GM19395 (cell line): ENCODE results near the gene MIEF2.

Experiments
- ATAC-seq: cut with Tn5 transposase; IDR thresholded peaks from one replicate; pipeline ENCODE4 v1.9.1; 2021; ENCODE audit warnings: mild to moderate bottlenecking, moderate library complexity; ENCODE audit not compliant: unreplicated experiment

MIEF2 gene

DNA sequence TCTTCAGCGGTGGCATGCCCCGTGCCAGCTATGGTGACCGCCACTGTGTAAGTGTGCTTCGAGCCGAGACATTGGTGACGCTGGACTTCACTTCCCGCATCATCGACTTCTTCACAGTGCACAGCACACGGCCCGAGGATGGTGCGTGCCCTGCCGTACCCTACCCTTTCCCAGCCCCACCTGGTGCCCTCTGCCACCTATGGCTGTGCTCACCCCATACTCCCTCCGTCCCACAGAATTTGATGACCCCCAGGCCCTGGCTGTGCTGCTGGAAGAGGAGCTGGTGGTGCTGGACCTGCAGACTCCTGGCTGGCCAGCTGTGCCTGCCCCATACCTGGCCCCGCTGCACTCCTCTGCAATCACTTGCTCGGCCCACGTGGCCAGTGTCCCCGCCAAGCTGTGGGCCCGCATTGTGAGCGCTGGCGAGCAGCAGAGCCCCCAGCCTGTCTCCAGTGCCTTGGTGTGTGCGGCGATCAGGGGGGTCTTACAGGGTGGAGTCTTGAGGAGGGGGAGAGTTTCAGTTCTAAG is 25.5 kb upstream of the MIEF2 start:
- ATAC-seq, result no peak

DNA sequence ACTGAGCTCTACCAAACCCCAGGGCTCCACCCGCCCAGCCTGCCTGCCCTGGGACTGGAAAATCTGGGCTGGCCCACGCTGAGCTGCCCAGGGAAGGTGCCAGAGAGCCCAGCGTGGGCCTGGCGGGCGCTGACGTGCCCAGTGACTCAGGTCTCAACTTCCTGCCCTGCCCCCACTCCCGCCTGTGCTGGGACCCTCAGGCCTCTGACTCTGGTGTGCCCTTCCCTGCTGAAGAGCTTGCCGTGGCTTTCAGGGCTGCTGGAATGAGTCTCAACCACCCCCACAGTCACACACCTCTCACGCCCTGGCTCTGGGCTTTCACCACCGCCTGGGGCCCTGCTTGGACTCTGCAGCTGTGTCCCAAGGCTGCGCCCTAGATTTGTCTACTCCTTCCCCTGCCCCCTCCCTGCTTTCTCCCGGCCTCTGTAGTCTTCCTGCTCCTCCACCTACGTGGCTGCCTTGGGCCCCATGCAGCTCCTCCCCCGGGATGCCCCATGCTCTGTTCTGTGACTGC is 24.7 kb upstream of the MIEF2 start:
- no peak for ATAC-seq

DNA sequence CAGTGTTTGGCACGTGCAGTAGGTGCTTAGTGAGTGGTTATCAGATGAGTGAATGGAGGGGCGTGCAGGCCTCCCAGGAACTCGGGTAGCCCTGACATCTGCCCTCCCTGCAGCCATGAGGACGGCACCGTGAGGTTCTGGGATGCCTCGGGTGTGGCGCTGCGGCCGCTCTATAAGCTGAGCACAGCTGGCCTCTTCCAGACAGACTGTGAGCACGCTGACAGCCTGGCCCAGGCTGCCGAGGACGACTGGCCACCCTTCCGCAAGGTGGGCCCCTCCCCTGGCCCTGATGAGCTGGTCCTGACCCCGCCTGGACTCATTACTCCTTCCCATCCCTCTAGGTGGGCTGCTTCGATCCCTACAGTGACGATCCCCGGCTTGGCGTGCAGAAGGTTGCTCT is 24.0 kb upstream of the MIEF2 start:
- no peak for ATAC-seq

DNA sequence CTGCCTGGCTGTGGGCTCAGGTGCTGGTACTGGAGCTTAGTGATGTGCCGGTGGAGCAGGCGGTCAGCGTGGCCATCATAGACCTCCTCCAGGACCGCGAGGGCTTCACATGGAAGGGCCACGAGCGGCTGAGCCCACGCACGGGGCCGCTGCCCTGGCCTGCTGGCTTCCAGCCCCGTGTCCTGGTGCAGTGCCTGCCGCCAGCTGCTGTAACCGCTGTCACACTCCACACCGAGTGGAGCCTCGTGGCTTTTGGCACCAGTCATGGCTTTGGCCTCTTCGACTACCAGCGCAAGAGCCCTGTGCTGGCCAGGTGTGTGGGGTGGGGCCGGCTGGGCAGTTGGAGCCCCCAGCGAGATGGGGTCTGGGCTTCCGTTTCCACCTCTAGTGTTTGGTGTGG is 23.0 kb upstream of the MIEF2 start:
- ATAC-seq, result no peak

DNA sequence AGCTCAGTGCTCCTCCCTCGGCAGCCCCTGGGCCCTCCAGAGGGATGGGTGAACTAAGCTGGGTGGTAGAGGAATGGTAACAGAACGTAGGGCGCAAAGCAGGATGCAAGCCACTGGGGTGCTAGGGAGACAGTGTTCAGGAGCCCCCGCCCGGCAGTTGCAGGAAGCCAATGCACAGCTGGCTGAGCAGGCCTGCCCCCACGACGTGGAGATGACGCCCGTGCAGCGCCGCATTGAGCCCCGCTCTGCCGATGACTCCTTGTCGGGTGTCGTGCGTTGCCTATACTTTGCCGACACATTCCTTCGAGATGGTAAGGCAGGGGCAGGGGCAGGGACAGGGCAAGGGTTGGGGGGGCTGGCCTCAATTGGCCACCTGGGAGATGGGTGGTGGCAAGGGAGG is 22.2 kb upstream of the MIEF2 start:
- no peak for ATAC-seq

DNA sequence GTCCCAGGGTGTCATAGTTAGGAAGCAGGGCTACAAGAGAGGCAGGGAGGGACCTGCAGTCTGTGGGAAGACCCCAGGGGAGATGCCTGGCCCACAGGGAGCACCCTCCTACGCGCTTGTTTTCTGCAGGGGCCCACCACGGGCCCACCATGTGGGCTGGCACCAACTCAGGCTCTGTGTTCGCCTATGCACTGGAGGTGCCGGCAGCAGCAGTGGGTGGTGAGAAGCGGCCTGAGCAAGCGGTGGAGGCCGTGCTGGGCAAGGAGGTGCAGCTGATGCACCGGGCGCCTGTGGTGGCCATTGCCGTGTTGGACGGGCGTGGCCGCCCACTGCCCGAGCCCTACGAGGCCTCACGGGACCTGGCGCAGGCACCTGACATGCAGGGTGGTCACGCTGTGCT is 20.0 kb upstream of the MIEF2 start:
- ATAC-seq, result no peak

DNA sequence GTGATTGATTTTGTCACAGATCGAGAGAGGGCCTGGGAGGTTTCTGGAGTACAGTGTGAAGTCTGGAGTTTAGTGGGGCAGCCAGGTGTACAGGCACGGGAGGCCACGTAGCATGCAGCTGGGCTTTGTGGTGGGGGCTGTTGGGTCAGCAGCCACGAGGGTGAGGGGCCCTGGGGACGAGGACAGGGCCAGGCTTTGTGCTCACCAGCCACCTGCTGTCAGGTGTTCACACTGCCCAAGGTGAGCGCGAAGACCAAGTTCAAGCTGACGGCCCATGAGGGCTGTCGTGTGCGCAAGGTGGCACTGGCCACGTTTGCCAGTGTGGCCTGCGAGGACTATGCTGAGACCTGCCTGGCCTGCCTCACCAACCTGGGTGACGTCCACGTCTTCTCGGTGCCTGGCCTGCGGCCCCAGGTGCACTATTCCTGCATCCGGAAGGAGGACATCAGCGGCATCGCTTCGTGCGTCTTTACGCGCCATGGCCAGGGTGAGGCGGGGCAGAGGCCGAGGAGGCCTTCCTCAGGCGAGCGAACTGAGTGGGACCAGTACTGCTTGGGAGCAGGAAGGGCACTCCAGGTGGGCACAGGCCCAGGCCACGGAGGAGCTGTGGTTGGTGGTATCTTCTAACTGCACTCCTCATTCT is 19.1 kb upstream of the MIEF2 start:
- ATAC-seq, result no peak

DNA sequence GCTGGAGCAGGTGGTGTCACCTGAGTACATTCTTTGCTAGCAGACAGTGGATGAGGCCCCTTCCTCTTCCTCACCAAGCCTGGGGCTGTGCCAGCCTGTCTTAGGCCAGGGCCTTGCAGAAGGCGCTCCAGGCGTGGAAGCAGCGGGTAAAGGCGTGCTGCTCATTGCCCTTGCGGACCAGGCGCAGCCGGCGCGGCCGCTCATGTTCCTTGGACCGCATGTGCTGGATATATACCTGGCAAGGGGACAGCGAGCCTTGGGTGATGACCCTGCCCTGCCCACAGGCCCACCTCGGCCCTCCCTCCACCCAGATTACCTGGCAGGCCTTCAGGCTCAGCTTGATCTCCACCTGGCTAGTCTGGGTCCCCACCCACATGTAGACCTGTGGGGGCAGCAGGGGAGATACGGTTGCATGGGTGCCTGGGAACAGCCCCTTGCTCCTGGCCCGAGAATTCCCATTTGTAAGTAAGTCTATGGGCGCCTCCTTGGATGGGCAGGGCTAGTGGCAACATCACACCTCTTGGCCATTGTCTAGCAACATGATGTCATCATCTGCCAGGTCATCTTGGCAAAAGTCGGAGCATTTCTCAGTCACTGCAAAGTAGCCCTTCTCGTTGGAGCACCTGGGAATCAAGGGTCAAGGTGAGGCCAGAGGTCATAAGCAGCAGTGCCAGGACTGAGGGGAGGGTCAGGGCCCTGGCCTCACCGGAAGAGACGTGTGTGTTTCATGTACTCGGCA is 15.3 kb upstream of the MIEF2 start:
- no peak for ATAC-seq

DNA sequence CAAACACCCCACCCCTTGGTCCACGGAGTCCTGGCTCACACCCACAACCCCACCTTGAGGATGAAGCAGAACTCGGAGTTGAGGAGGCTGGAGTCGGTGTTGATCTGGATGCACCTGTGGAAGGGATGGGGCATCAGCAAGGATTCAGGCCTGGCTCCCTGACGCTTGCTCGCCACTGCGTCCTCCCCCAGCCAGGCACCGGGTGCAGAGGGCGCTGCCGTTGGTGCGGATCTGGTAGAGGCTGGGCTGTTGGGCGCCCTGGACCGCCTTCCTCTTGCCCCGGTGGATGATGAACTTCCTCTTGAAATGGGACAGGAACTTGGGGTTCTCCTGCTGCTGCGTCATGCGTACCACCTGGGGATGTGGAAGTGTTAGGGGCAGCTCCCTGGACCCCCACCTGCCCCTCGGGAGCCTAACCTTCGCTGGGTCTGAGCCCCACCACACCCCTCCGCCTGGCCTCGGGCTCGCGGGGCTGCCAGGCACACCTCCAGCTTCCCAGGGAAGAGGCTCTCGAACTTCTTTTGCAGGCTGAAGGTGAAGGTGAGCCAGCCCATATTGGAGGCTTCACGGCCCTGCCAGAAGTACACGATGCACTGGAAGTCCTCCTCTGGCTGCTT is 14.2 kb upstream of the MIEF2 start:
- ATAC-seq, result no peak

DNA sequence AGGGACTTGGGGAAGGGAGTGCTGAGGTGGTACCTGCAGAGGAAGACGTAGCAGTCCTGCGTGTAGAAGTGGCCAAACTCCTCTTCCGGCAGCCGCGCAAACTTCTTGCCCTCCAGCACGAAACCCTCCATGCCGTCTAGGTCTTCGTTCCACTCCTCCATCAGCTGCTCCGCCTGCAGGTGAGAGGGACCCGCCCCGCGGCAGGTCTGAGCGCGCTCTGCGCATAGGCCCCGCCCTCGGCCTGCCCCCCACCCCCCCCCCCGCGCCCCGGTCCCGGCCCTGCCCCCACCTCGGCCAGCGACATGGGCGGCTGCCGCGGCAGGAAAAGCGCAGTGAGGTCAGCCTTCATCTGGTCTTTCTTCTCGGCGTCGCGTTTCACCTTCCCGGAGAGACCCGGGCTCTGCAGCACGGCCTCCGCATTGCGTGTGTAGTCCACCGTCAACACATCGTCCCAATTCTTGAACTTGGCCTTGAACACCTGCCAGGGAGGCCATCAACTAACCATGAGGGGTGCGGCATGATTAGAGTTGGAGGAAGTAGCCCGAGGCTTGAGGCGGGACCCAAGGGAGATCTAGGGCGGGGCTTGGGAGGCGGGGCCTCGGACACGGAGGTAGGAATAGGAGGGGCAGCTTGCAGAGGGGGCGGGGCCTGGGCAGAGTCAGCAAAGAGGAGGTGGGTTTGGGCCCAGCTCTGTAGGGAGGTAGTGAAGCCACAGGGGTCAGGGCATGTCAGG is 13.4 kb upstream of the MIEF2 start:
- no peak for ATAC-seq

DNA sequence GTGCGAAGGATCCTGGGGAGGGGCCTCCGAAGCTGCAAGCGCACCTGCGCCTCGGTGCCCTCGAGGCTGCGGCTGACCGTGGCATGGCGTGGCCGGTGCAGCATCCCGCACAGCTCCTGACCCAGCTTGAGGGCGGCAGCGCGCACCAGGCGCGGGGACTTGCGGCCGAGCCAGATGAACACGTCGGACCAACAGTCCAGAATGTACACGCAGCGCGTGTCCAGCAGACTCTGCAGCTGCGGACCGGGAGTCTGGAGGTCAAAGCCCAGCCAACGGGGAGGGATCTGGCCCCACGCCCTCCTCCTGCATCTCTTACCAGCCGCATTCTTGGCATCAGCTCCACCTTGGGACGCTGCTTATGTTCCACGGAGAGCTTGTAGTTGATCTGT is 12.9 kb upstream of the MIEF2 start:
- ATAC-seq, result no peak

DNA sequence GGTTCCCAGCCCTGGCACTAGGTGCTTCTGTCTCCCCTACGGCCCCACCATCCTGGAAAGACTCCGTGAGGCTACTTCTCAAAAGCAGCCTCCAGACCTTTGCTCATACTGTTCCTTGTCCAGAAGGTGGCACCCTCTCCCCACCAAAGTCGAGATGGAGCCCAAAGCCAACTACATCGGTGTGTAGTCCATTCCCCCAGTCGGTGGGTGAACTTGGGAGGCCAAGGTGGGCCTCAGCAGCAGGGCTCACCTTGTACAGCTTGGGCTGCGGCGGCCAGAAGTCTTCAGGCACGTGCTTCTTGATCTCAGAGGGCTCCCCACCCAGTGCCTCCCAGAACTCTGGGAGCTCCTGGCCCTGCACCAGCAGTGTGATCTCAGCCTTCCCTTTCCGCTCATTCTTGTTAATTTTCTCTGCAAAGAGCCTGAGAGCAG is 12.1 kb upstream of the MIEF2 start:
- ATAC-seq, result no peak

DNA sequence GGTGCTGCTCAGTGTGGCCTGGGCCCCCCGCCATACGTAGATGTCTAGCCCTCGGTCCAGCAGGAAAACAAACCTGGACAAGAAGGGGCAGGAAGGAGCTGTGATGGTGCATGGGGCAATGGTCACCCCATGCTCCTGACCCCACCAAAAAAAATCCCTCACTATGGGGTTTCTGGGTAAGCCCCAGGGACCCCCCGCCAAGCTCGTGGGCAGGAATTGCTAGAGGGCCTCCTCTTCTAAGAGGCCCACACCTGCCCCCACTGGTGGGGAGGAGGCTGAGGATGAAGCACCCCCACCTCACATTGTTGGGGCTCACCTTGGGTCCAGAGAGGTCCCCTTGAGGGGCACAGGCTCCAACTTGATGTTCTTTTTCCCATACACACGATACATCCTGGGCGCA is 11.7 kb upstream of the MIEF2 start:
- no peak for ATAC-seq

DNA sequence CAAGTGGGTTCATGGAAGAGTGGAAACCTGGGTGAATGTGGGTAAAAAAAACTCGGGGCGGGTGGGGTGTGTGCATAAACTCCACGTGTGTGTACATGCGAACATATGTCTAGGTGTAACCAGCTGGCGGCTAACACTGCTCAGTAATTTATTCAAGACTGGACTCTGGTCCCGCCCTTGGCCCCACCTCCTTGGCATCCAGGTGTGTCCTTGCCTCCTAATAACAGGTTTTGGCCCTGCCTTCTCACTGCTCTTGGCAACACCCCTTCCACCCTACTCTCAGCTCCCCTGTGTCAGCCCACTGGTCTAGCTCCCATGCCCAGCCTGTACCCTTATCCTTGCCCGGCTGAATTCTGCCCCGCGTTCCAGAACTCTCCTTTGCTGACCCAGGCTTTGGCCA is 10.2 kb upstream of the MIEF2 start:
- no peak for ATAC-seq

DNA sequence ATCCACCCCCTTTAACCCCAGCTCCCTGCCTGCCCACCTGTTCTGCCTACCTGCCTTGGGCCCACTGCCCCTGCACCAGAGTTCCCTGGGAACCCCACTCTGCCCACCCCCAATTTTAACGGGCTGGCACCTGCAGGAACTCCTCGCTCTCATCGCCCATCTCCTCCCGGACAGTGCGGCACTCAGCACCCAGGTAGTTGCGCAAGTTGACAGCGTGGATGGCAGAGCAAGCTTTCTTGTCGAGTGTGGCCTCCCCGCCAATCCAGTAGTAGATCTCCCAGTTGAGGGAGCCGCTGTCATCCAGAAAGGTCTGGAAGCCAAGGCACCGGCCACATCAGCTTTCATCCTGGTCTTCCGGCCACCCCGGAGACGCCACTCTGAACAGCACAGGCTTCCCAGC is 9.8 kb upstream of the MIEF2 start:
- no peak for ATAC-seq

DNA sequence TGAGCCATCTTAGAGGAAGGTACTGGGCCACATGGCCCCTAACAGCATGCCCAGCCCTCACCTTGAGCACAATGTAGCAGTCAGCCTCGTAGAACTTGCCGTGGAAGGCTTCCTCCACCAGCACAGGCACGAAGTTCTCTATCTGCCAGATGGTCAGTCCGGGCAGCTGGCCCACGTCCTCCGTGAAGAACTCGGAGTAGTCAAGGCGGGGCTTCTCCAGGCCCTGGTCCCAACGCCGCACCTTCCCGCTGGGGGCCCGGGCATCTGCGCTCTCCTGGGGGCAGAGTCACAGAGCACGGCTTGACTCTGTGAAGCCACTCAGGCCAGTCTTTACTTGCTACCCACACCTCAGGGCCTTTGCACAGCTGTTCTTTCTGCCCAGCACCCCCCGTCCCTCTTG is 9.3 kb upstream of the MIEF2 start:
- ATAC-seq, result no peak

DNA sequence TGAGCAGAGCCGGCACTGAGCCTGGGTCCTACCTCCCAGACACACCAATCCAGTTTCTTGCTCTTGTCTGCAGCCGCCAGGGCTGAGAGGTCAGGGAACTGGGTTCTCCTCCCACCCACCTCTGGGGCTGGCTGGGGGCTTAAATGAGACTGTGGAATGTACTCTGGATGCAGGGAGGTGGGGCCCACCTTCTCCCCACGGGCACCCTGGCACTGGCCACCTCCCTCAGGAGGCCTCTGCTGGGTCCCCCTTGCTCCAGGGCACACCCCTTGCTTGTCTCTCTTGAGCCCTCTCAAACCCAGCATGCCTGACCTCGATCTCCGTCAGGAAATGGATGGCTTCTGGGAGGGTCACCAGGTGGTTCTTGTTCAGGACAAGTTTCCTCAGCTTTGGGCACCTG is 8.3 kb upstream of the MIEF2 start:
- no peak for ATAC-seq

DNA sequence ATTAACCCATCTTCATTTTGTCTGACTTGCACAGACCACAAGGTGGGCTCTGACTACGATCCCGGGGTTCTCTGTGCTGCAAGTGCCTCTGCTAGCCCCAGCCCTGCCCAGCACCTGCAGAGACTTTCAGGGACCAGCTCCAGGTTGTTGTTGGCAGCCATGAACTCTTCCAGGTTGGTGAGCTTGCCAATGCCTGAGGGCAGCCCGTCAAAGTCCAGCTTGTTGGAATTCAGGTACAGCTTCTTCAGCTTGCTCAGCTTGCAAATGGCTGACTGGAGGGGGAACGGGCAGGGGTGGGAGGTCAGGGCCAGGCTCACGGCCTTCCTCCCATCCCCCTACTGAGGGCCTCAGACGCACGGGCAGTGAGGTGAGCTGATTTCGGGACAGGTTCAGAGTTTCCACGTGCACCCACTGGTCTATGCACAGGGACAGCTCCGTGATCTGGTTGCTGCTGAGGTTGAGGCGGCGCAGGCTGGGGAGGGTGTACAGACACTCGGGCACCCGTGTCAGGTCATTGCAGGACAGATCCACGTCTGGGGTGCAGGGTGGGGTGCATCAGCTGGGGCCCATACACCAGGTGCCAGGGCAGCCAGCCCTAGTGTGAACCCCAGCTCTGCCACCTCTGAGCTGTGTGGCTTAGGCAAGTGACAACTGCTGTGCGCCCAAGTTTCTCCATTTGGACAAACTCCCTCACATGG is 7.1 kb upstream of the MIEF2 start:
- ATAC-seq, result no peak

DNA sequence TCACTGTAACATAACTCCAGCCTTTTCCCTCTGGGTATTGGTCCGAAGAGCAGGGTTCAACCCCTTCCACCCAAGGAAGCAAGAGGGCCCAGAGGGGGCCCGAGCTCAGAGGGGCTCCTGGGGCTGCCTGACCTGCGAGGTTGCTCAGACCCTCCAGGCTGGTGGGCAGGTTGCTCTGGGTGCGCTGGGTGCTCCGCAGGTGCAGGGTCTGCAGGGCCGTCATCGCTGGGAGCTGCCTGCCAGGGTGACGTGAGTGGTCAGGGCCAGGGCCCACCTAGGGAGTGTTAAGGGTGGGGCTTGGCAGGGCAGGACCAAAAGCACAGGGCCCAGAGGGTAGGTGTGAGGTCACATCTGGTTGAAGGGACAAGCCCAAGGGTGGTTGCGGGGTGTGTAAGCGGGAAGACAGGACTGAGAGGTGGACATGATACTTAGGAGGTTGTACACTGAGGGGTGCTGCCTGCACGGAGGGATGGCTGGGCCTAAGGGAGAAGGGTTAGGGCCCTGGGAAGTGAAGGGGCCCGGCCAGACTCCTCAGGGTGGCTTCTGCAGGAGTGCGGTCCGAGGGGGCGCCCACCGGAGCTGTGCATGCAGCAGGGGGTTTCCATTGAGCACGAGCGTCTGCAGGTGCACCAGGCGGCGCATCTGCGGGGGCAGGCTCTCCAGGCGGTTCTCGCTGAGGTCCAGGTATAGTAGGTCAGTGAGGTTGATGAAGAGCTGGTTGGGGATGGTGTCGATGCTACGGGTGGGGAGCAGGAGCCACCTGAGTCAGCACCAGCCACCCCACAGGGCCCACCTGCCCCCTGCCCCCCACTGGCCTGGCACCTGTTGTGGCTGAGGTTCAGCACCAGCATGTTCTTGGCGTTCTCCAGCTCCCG is 6.3 kb upstream of the MIEF2 start:
- ATAC-seq, result no peak
